ENCODE data around the gene SMAD6.
"Not testable (repeated sequence)": the region's sequence is repeated elsewhere in the genome, so short reads cannot be mapped to it uniquely, and the experiment has no call there.

The SMAD6 gene

GRCh38 chr15:66828817-66829541, 126.9 kb downstream of the SMAD6 start:
- DNase-seq: not testable (repeated sequence)

- no peak for DNase-seq
Observed at GRCh38 chr15:66829551-66830121, 127.6 kb downstream of the SMAD6 start.

DNA sequence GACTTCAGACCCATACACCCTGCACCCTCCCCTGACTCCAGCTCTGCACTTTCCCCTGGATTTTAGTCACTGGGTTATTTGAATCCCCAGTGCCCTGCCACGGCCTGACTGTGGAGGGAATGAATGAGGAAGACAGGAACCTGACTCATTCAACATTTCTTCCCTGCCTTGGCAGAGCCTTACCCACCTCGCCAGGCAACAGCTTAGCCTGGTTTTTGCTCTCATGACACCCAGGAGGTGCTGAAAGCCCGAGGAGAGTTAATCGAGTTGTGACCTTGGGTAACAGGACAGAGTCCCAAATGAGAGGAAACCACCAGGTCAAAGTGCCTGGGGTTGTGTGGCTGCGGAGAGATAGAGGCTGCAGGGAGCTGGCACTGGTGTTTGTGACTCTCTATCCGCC, 128.3 kb downstream of the SMAD6 start:
- DNase-seq: no peak

DNA sequence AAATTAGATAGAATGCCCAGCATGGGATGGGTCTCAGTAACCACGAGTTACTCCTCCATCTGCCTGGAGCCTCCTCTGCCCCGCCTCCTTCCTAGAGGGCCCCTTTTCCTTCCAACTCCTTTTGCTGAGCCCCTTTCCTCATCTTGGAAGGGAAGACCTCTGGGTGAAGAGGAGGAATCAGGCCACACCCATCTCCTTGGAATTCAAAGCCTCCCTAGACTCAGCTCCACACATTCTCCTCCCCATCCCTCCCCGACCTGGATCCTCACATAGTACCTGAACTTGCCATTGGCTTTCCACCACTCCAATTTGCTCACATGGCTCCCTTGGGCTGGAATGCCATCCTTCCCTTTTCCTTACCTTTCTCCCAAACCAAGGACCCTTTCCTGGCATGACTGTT, 128.8 kb downstream of the SMAD6 start:
- no peak for DNase-seq

DNA sequence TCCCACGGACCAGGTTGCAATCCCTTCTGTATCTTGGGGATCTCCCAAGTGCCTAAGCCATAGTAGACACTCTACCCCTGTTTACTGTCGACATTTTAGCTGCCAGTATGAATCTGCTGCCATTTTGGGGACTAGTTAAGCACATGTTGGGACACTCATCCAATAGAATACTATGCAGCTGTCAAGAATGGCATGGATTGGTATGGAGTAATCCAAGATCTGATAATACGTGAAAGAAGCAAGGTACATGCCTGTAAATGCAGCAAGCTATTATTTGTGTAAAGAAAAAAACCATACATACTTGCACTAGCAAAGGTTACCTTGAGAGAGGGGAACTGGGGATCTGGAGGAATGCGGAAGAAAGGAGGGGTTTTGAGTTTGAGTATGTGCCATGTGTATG, 129.3 kb downstream of the SMAD6 start:
- DNase-seq: no peak

GRCh38 chr15:66831801-66832390, 129.9 kb downstream of the SMAD6 start:
- no peak for DNase-seq
